Measurements from ENCODE around the gene NF2. TPM values are rescaled to one million over a fixed set of nuclear protein-coding genes. Genes with fewer than 3 reads are reported as not detected.

NF2 gene
- total RNA-seq, 4 donors from 2014 or later, result 17.7 to 52.9 (median 33.8) TPM

- TF ChIP-seq CTCF (IDR thresholded peaks at IDR 0.05) (no peak), POLR2A (IDR thresholded peaks at IDR 0.05) (no peak)
- intact Hi-C loops (cut with DNase I; ENCODE audit: low total_unique reads), result no loop called here
- no peaks in the 10 kb centered on the region for H3K36me3 ChIP-seq
Observed at GRCh38 chr22:29734406-29734805, 131.0 kb downstream of the NF2 start.

GRCh38 chr22:29734838-29735237 is 131.4 kb downstream of the NF2 start:
- no peaks in the 10 kb centered on the region for H3K27me3 ChIP-seq
- no peak for DNase-seq
- no peak overlapping the region for H3K27ac ChIP-seq
- no peaks in the 10 kb centered on the region for H3K9me3 ChIP-seq
- no peaks in the 10 kb centered on the region for H3K4me1 ChIP-seq
- no peak overlapping the region for H3K4me3 ChIP-seq
- H3K36me3 ChIP-seq, result no peaks in the 10 kb centered on the region
- intact Hi-C loops (cut with DNase I; ENCODE audit: low total_unique reads), result no loop called here
- TF ChIP-seq CTCF (IDR thresholded peaks at IDR 0.05) (no peak), POLR2A (IDR thresholded peaks at IDR 0.05) (no peak)

More at GRCh38 chr22:29734406-29734805, 131.0 kb downstream of the NF2 start:
- Histone ChIP-seq H3K27me3 (no peaks in the 10 kb centered on the region), H3K9me3 (no peaks in the 10 kb centered on the region), H3K4me3 (no peak overlapping the region), H3K4me1 (no peaks in the 10 kb centered on the region), H3K27ac (no peak overlapping the region)
- no peak for DNase-seq

- no peak for DNase-seq
- no peaks in the 10 kb centered on the region for H3K36me3 ChIP-seq
- no peaks in the 10 kb centered on the region for H3K27me3 ChIP-seq
- TF ChIP-seq POLR2A (IDR thresholded peaks at IDR 0.05) (no peak), CTCF (IDR thresholded peaks at IDR 0.05) (no peak)
- intact Hi-C loops (cut with DNase I; ENCODE audit: low total_unique reads), result no loop called here
- H3K27ac ChIP-seq, result no peak overlapping the region
- H3K4me1 ChIP-seq, result no peaks in the 10 kb centered on the region
- H3K4me3 ChIP-seq, result no peak overlapping the region
- no peaks in the 10 kb centered on the region for H3K9me3 ChIP-seq
Observed at GRCh38 chr22:29735416-29735815, 132.0 kb downstream of the NF2 start.

GRCh38 chr22:29737251-29738117 is 134.1 kb downstream of the NF2 start:
- no peaks in the 10 kb centered on the region for H3K36me3 ChIP-seq
- intact Hi-C loops (cut with DNase I; ENCODE audit: low total_unique reads), result no loop called here
- no peak for TF ChIP-seq POLR2A (IDR thresholded peaks at IDR 0.05)
- no peak for TF ChIP-seq CTCF (IDR thresholded peaks at IDR 0.05)

GRCh38 chr22:29738118-29738815 is 134.8 kb downstream of the NF2 start:
- H3K27me3 ChIP-seq, result no peaks in the 10 kb centered on the region
- no peaks in the 10 kb centered on the region for H3K36me3 ChIP-seq
- no peak overlapping the region for H3K4me3 ChIP-seq
- TF ChIP-seq CTCF (IDR thresholded peaks at IDR 0.05) (no peak), POLR2A (IDR thresholded peaks at IDR 0.05) (no peak)
- no peaks in the 10 kb centered on the region for H3K9me3 ChIP-seq
- DNase-seq, result no peak
- H3K4me1 ChIP-seq, result no peaks in the 10 kb centered on the region
- no peak overlapping the region for H3K27ac ChIP-seq
- intact Hi-C loops (cut with DNase I; ENCODE audit: low total_unique reads), result no loop called here

More at GRCh38 chr22:29737251-29738117, 134.1 kb downstream of the NF2 start:
- no peak for DNase-seq
- H3K27me3 ChIP-seq, result no peaks in the 10 kb centered on the region
- H3K9me3 ChIP-seq, result no peaks in the 10 kb centered on the region
- H3K27ac ChIP-seq, result no peak overlapping the region
- no peak overlapping the region for H3K4me3 ChIP-seq
- H3K4me1 ChIP-seq, result no peaks in the 10 kb centered on the region
